ENCODE data around the gene CD83. TPM values are rescaled to one million over a fixed set of nuclear protein-coding genes. Genes with fewer than 3 reads are reported as not detected.

Gene CD83
- total RNA-seq, 1 donor from 2014 or later: 5.4 TPM

GRCh38 chr6:14091339-14091978 lies 26.1 kb upstream of the CD83 start:
- DNase-seq (ENCODE audit: low read depth): no peak

- no peak for DNase-seq (ENCODE audit: low read depth)
These were observed 25.3 kb upstream of the CD83 start for GRCh38 chr6:14092316-14092715.

GRCh38 chr6:14092838-14093789 lies 24.5 kb upstream of the CD83 start:
- no peak for DNase-seq (ENCODE audit: low read depth)

- DNase-seq (ENCODE audit: low read depth): no peak
These were observed 22.9 kb upstream of the CD83 start for GRCh38 chr6:14094721-14095120.

GRCh38 chr6:14095437-14095836 lies 22.1 kb upstream of the CD83 start:
- peak; percentile 52 for DNase-seq (ENCODE audit: low read depth)

GRCh38 chr6:14100138-14100537 lies 17.4 kb upstream of the CD83 start:
- DNase-seq (ENCODE audit: low read depth): no peak

- DNase-seq (ENCODE audit: low read depth): no peak
These were observed 16.6 kb upstream of the CD83 start for GRCh38 chr6:14100966-14101365.

- DNase-seq (ENCODE audit: low read depth): no peak
These were observed 15.2 kb upstream of the CD83 start for GRCh38 chr6:14102383-14102782.

GRCh38 chr6:14105547-14105946 lies 12.0 kb upstream of the CD83 start:
- DNase-seq (ENCODE audit: low read depth): no peak

- DNase-seq (ENCODE audit: low read depth): no peak
These were observed 10.6 kb upstream of the CD83 start for GRCh38 chr6:14107000-14107399.

GRCh38 chr6:14107711-14108494 lies 9.7 kb upstream of the CD83 start:
- no peak for DNase-seq (ENCODE audit: low read depth)

GRCh38 chr6:14108571-14109410 lies 8.8 kb upstream of the CD83 start:
- DNase-seq (ENCODE audit: low read depth): peak; percentile 65

- DNase-seq (ENCODE audit: low read depth): no peak
These were observed 8.2 kb upstream of the CD83 start for GRCh38 chr6:14109411-14109826.

- no peak for DNase-seq (ENCODE audit: low read depth)
These were observed 7.4 kb upstream of the CD83 start for GRCh38 chr6:14110001-14110818.

- DNase-seq (ENCODE audit: low read depth): no peak
These were observed 3.6 kb upstream of the CD83 start for GRCh38 chr6:14113976-14114375.

- DNase-seq (ENCODE audit: low read depth): no peak
These were observed 493 bp downstream of the CD83 start for GRCh38 chr6:14118091-14118439.

- DNase-seq (ENCODE audit: low read depth): no peak
These were observed 874 bp downstream of the CD83 start for GRCh38 chr6:14118446-14118845.

GRCh38 chr6:14119784-14120183 lies 2.2 kb downstream of the CD83 start:
- DNase-seq (ENCODE audit: low read depth): peak; percentile 59

GRCh38 chr6:14120546-14120945 lies 3.0 kb downstream of the CD83 start:
- no peak for DNase-seq (ENCODE audit: low read depth)

GRCh38 chr6:14121936-14122344 lies 4.4 kb downstream of the CD83 start:
- no peak for DNase-seq (ENCODE audit: low read depth)
